AG04449 (cell line): ENCODE measurements around the gene SPINK2.
A peak's percentile ranks its signal among the peaks of the same experiment; 100 is the strongest.

ENCODE experiments used
- CTCF ChIA-PET: fragments of 350-600 bp; formaldehyde crosslinking; extraction: SDS; loops from one replicate; lab custom pipeline; 2021; ENCODE audit warnings: antibody characterized with exemption; lab: Yijun Ruan, JAX
- POLR2A ChIA-PET: fragments of 400-600, 350-600 bp; formaldehyde crosslinking; extraction: SDS; loops from one replicate; lab custom pipeline; 2020; ENCODE audit warnings: antibody characterized with exemption, inconsistent platforms; lab: Yijun Ruan, JAX
- DNase-seq: peaks from one replicate; pipeline ENCODE4 v3.0.0-alpha.2; 2010; ENCODE audit warnings: low read depth, low spot score
- H3K4me3 ChIP-seq: 2 replicates; pipeline ENCODE4 v1.5.1; 2011; ENCODE audit warnings: low read depth, mild to moderate bottlenecking, control low read depth, low read length
- CTCF ChIP-seq: IDR thresholded peaks from one replicate; pipeline ENCODE4 v1.5.1; 2011; ENCODE audit warnings: mild to moderate bottlenecking, moderate library complexity, low read length, control low read depth, inconsistent platforms; ENCODE audit not compliant: insufficient read depth; ENCODE audit errors: missing control alignments

Gene SPINK2

GRCh38 chr4:56804551-56804950 is 16.9 kb downstream of the SPINK2 start:
- DNase-seq: peak; percentile 46
- ChIA-PET POLR2A (interaction anchor here (1.2 kb wide), 1 partner anchor 163 kb away, joined by 5 read pairs; no protein-coding TSS in a partner anchor), CTCF (interaction anchor here (0.6 to 2.9 kb wide), 6 partner anchors 16 to 381 kb away, joined by 3 to 15 read pairs (median 3); no protein-coding TSS in a partner anchor)
- no peak overlapping the region for H3K4me3 ChIP-seq
- no peak for TF ChIP-seq CTCF

DNA sequence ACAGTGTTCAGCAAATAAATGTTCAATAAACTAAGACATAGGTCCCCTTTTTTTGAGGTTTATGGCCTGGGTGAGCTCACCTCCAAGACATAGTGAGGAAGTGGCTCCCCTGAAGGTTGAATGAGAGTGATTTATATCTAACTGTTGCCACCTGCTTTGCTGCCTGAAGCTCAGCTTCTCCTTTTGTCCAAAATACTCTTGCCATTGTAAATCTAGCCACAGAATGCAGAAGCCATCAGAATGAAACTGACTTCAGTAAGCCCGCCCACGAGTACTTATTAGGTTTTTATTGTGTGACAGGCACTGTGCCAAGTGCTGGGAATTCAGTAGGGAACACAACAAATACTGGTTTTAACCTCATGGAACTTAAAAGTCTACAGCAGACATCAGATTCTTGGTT is 18.0 kb downstream of the SPINK2 start:
- no peak overlapping the region for H3K4me3 ChIP-seq
- ChIA-PET POLR2A (no interaction called here), CTCF (interaction anchor here (0.6 to 2.9 kb wide), 5 partner anchors 162 to 380 kb away, joined by 3 to 15 read pairs (median 3); no protein-coding TSS in a partner anchor)
- no peak for DNase-seq
- TF ChIP-seq CTCF: no peak

DNA sequence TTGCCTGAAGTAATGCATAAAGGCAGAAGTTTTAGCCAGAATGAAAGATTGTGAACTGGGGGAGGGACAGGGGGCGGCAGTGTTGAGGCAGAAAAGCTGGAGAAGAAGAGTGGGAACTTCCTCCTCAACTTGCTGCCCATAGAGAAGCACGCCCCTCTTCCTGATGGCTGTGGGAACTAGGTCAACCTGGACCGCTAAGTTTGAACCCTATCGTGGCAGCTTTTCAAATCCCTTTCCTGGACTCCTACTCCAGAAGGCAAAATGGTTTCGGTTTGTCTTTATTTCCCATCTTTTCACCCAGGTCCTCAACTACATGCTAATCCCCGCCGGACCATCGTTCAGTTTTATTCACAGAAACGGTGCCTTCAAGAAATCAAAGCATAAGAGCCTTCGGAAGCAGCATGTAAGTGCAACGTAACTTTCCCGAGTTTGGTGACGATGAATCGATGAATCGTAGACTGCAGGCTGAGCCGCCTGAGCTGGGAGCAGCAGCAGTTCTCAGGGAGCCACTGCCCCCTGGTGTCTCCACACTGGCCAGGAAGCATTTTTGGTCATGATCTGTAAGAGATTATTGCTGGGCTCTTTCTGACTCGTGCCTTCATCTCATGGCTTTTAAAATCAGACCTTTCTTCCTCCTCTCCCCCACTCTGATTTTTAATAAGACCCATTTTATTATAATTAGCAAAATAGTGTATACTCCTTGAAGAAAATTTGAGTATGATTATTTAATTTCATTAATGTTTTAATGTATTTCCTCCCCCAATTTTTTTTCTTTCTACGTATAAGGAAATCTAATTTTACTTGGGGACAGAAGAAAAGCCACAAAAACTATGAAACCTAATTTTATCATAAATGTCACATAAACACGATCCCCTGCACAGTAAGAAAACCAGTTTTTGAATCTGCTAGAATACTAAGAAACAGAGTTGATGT is 21.4 kb downstream of the SPINK2 start:
- POLR2A ChIA-PET: no interaction called here
- peak; percentile 94 for TF ChIP-seq CTCF
- H3K4me3 ChIP-seq: peak overlapping the region; percentile 73

GRCh38 chr4:56799161-56799759 is 22.2 kb downstream of the SPINK2 start:
- no peak overlapping the region for H3K4me3 ChIP-seq
- no peak for DNase-seq
- ChIA-PET CTCF (interaction anchor here (0.6 to 6.6 kb wide), 45 partner anchors 8 to 377 kb away, joined by 3 to 115 read pairs (median 4); partner anchors contain the start of gene HOPX), POLR2A (no interaction called here)
- TF ChIP-seq CTCF: no peak

More for the DNA sequence above, 21.4 kb downstream of the SPINK2 start:
- peak; percentile 36 for DNase-seq
- CTCF ChIA-PET: interaction anchor here (0.6 to 6.6 kb wide), 45 partner anchors 8 to 934 kb away, joined by 3 to 115 read pairs (median 4); partner anchors contain the start of gene HOPX

- POLR2A ChIA-PET: no interaction called here
Measured at GRCh38 chr4:56796211-56796610, 25.3 kb downstream of the SPINK2 start.

More at GRCh38 chr4:56796211-56796610, 25.3 kb downstream of the SPINK2 start:
- DNase-seq: no peak
- CTCF ChIA-PET: interaction anchor here (0.7 to 6.6 kb wide), 2 partner anchors 133 to 220 kb away, joined by 3 to 115 read pairs; no protein-coding TSS in a partner anchor
- no peak overlapping the region for H3K4me3 ChIP-seq
- TF ChIP-seq CTCF: no peak
